HG03571 (cell line): ENCODE results near the gene RAD18.

Experiments
- ATAC-seq: cut with Tn5 transposase; IDR thresholded peaks from one replicate; pipeline ENCODE4 v1.9.1; 2021; ENCODE audit not compliant: unreplicated experiment

The RAD18 gene

DNA sequence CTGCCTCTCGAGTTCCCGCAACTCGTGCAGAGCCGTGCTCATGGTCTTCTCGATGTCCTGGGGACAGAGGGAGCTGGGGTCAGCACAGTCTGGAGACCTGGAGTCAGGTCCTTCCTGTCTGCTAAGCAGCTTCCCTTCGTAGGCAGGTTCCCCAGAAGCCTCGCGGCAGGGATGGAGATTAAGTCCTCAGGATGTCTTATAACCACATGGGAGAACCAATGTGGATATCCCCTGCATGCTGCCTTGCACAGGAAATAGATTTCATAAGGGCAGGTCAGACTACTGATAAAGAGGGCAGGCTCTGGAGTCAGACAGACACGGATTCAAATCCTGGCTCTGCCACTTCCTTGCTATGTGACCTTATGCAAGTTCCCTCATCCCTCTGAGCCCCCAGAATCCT is 22.6 kb upstream of the RAD18 start:
- ATAC-seq: no peak

GRCh38 chr3:8985411-8985831 is 22.1 kb upstream of the RAD18 start:
- no peak for ATAC-seq

DNA sequence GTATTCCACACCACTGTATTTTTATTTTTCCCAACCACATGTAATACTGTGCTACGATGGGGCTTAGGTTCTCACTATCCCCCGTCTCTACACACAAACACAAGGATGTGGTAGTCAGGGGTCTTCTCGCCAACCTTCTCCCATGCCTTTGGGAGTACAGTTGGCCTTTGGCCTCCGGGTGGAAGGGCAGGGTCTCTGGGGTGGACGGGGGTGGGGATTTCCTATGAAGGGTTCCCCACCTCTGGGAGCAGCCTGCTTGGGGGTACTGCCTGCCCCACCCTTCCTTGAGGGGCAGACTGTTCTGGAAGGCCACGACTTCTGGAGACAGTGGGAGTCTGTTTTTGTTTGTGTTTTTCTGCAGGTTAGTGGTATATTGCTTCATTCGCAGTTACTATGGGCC is 21.3 kb upstream of the RAD18 start:
- ATAC-seq: no peak

DNA sequence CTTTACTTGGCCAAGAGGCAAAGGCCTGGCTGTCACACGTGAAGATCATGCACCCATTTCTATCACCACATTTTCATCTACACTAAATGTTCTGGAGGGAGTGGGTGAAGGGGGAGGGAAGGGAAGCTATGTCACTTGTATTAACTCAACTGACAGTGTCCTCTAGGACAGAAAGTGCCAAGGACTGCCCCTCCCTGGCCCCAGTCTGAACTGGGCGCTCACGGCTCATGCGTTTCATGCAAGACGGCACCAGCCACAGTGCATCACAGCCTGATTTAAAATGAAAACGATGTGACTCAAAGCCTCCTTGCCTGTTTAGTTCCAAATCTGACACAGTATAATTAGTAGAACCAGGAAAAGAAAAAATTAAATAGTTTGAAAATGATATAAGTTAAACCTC is 20.8 kb upstream of the RAD18 start:
- ATAC-seq: no peak

GRCh38 chr3:8983591-8983990 is 20.3 kb upstream of the RAD18 start:
- no peak for ATAC-seq

DNA sequence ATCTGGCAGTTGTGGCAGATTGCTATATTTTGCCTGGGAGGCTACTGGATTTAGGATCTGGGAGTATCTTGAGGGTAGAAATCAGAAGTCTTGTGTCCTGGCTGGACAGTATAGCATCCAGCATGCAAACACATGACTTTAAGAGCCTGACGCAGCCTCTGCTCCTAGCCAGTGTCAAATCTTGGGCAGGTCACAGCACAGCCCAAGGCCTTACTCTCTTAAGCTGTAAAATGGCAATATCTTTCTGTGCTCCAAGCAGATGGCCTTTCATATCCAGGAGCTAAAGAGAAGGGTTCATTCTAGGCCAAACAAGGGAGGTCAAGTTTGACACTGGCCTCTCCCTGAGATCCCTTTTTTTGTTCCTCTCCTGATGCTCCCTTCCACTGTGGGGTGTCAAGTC is 19.8 kb upstream of the RAD18 start:
- ATAC-seq: no peak

- no peak for ATAC-seq
These were observed 19.2 kb upstream of the RAD18 start for GRCh38 chr3:8982509-8982908.

GRCh38 chr3:8981700-8982099 is 18.4 kb upstream of the RAD18 start:
- no peak for ATAC-seq

- ATAC-seq: no peak
These were observed 18.0 kb upstream of the RAD18 start for GRCh38 chr3:8981296-8981695.

- no peak for ATAC-seq
These were observed 17.5 kb upstream of the RAD18 start for GRCh38 chr3:8980756-8981257.

GRCh38 chr3:8979262-8979661 is 16.0 kb upstream of the RAD18 start:
- no peak for ATAC-seq

GRCh38 chr3:8978551-8978950 is 15.3 kb upstream of the RAD18 start:
- no peak for ATAC-seq

DNA sequence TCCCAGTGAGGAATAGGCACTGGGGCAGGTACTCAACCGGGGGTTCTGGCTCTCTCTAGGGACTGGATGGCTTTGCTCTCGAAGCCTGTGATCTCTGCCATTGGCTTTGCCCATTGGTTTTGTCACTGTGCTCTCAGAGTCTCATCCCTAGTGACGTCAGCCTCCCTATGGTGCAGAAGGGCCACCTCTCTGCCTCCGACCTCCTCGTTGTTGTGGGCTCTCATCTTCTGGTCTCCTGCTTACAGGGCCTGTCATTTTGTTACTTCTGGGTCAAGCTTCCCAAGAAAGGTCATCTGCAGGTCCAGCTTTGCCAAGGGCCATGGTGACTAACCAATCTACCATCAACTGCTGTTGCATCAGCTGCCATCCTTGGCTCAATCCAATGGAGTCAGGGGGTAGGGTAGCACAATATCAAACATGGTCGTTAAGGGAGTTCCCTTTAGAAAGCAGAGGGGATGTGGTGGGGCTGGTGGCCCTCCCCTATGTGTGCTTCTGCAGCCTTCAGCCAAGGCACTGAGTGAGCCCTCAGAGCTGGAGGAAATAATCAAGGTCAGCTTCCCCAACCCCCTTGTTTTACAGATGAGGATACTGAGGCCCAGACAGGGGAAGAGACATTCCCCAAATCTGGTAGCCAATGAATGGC is 13.4 kb upstream of the RAD18 start:
- ATAC-seq: no peak

DNA sequence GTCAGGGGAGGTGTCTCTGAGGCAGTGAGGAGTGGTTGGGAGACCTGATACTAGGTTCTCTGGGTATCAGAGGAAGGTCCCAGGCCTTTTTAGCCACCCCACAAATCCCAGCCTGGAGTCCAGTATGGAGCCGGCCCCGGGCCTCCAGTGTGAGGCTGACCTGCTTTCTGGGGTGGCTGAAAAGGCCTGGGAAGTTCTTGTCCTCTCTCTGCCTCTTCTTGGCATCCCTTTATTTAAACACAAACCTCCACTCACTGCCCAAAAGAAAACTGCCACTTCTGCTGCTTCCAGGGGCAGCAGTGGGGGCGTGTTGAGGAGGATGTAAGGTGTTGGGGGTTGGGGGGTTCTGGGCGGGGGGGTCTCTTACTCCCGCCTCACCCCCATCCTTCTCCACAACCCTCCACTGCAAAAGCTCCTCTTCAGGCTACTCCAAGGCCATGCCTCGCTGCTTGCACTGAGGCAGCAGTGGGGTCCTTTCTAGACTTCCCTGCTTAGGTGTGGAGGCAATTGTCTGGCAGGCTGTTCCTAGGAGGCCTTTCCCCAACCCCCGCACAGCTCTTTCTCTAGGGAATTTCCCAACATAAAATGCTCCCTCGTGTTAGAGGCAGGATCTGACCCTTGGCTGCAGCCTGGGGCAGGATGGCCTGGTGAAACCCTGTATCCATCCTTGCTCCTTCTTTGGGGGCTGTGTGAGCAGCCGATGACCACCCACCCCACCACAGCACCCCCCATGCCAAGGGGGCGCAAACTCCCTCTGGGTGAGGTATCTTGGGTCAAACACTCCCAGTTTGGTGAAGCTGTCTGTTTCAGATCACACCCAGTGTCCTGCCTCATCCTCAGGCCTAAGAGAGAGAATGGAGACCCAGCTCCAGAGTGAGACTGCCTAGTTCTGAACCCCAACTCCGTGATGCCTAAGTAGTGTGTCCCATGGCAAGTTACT is 12.1 kb upstream of the RAD18 start:
- ATAC-seq: no peak

DNA sequence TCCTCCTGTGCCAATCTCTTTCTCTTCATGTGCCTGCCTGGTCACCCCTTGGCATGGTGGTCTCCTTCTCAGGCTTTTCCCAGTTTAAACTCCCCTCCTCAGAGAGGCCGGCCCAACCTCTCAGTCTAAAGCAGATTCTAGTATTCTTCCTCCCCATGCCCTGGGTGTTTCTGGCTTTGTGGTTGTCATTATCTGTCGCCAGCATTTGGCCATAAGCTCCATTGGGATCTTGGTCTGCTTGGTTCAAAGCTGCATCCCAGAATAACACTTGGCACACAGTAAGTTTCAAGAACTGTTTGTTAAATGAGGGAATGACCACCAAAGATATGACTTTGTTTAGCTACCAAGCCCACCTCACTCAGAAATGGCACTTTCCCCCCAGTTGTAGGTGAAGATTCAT is 11.2 kb upstream of the RAD18 start:
- no peak for ATAC-seq

DNA sequence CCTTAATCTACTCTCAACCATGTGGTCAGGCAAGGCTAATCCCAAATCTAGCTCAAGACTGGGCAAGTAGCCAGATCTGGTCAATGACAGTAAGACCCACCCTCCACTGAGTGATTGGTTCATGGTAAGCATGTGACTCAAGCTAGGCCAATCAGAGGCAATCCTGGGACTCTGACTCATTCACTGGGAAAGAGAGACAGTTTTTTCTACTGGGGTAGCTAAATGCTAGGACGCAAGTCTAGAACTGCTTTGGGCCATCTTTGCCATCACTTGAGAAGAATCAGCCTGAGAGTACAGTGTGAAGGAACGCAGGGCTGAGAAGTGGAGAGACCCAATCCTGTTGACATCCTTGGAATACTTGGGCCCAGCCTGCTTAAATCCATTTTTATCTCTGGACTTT is 9.4 kb upstream of the RAD18 start:
- no peak for ATAC-seq

DNA sequence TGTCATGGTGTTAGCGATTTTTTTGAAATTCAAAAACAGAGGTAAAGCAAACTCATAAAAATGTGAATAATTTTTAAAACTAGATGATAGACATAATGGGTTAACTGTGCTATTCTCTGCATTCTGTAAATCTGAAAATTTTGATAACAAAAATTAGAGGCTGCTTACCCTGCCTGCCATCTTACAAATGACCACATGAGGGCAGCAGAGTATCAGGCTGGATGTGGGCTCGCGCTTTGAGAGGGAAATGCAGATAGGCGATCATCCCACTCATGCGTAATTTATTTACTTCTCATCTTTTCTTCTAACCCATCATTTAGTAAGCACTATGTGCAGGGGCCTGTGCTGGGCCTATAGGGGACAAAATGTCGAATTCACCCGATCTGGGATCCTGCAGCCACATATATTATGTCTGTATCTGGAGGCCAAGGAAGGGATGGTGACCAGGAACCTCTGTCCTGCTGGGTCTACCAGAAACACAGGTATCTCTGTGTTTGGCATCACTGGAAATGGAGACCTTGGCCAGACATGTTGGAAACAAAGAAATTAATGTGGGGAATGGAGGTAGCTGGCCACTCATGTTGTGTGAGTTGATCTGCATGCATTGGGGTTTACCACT is 7.8 kb upstream of the RAD18 start:
- no peak for ATAC-seq

- no peak for ATAC-seq
These were observed 6.0 kb upstream of the RAD18 start for GRCh38 chr3:8969241-8969640.

- no peak for ATAC-seq
These were observed 5.2 kb upstream of the RAD18 start for GRCh38 chr3:8968375-8968882.

GRCh38 chr3:8967553-8967952 is 4.3 kb upstream of the RAD18 start:
- ATAC-seq: no peak

GRCh38 chr3:8966820-8967348 is 3.6 kb upstream of the RAD18 start:
- ATAC-seq: no peak
